GM23248 (cell line): ENCODE data around the gene VAMP2. TPM values are rescaled to one million over a fixed set of nuclear protein-coding genes. Genes with fewer than 3 reads are reported as not detected.

Source experiments
- DNase-seq: peaks from one replicate; pipeline ENCODE4 v3.0.0-alpha.2; 2015
- H2AFZ ChIP-seq: fragments of 200-600 bp; sonication (generic); 2 replicates; pipeline ENCODE4 v1.6.1; 2016; ENCODE audit warnings: antibody characterized with exemption
- H3F3A ChIP-seq: fragments of 200-600 bp; sonication (generic); 2 replicates; pipeline ENCODE4 v1.6.1; 2016; ENCODE audit warnings: mild to moderate bottlenecking, antibody characterized with exemption, mixed run types; ENCODE audit not compliant: insufficient read depth
- H3K27ac ChIP-seq: fragments of 200-600 bp; sonication (generic); 2 replicates; pipeline ENCODE4 v1.5.1; 2016; ENCODE audit warnings: mild to moderate bottlenecking
- H3K27me3 ChIP-seq: fragments of 200-600 bp; sonication (generic); replicated peaks from 2 replicates; pipeline ENCODE4 v1.6.1; 2016; ENCODE audit warnings: mild to moderate bottlenecking; ENCODE audit not compliant: insufficient read depth
- H3K36me3 ChIP-seq: fragments of 200-600 bp; sonication (generic); 2 replicates; pipeline ENCODE4 v1.6.1; 2016; ENCODE audit warnings: low read depth, mild to moderate bottlenecking
- H3K4me1 ChIP-seq: fragments of 200-600 bp; sonication (generic); 2 replicates; pipeline ENCODE4 v1.6.1; 2016; ENCODE audit warnings: mild to moderate bottlenecking; ENCODE audit not compliant: insufficient read depth
- H3K4me2 ChIP-seq: fragments of 200-600 bp; sonication (generic); one replicate; pipeline ENCODE4 v1.6.1; 2016; ENCODE audit warnings: mild to moderate bottlenecking; ENCODE audit not compliant: unreplicated experiment
- H3K4me3 ChIP-seq: fragments of 200-600 bp; sonication (generic); 2 replicates; pipeline ENCODE4 v1.5.1; 2016; ENCODE audit warnings: mild to moderate bottlenecking
- H3K79me2 ChIP-seq: fragments of 200-600 bp; sonication (generic); 2 replicates; pipeline ENCODE4 v1.6.1; 2016; ENCODE audit warnings: mild to moderate bottlenecking; ENCODE audit not compliant: insufficient read depth
- H3K9ac ChIP-seq: fragments of 200-600 bp; sonication (generic); 2 replicates; pipeline ENCODE4 v1.6.1; 2016; ENCODE audit warnings: mild to moderate bottlenecking
- H3K9me2 ChIP-seq: fragments of 200-600 bp; sonication (generic); 2 replicates; pipeline ENCODE4 v1.6.1; 2016; ENCODE audit warnings: mixed run types, mild to moderate bottlenecking, moderate library complexity; ENCODE audit not compliant: insufficient read depth
- H3K9me3 ChIP-seq: fragments of 200-600 bp; sonication (generic); one replicate; pipeline ENCODE4 v1.6.1; 2017; ENCODE audit warnings: low read depth
- H4K20me1 ChIP-seq: fragments of 200-600 bp; sonication (generic); 2 replicates; pipeline ENCODE4 v1.6.0; 2016; ENCODE audit not compliant: insufficient read depth
- EZH2 ChIP-seq: fragments of 200-600 bp; sonication (generic); IDR thresholded peaks from 2 replicates; pipeline ENCODE4 v1.6.1; 2018; ENCODE audit warnings: antibody characterized with exemption, mild to moderate bottlenecking; ENCODE audit not compliant: insufficient read depth, poor library complexity, severe bottlenecking
- EZH2phosphoT487 ChIP-seq: fragments of 200-600 bp; sonication (generic); IDR thresholded peaks from 2 replicates; pipeline ENCODE4 v1.6.1; 2018; ENCODE audit warnings: antibody characterized with exemption, moderate library complexity, mild to moderate bottlenecking, low read depth; ENCODE audit not compliant: insufficient read depth
- WGBS, 2 experiments: methylation state at CpG; one replicate each; pipeline ENCODE4 v1.1.6; 2015 to 2017; ENCODE audit warnings: low lambda C conversion rate in 2 of 2, low coverage in 1 of 2; ENCODE audit errors: missing lambda C conversion rate in 2 of 2; 5-methylcytosine and 5-hydroxymethylcytosine counted together
- in situ Hi-C: fragments of 300-500 bp; cut with MboI; formaldehyde crosslinking; loops from 2 replicates; pipeline ENCODE4 v1.15.0; 2020
- polyA plus RNA-seq: library from polyadenylated mRNA; unstranded; fragments of >200 nt; fragmentation: Nextera tagmentation; extraction: Ambion mirVana; gene quantifications from 2 replicates; pipeline ENCODE4 v1.2.1, GENCODE V29; 2016
- total RNA-seq: library from RNA; depleted of rRNA; stranded (reverse); fragments of >200 nt; shearing (Covaris generic); gene quantifications from 2 replicates; pipeline ENCODE4 v1.2.3, GENCODE V29; 2014

VAMP2 gene
- total and polyA plus RNA-seq, 2 experiments from 2014 or later = 6.5 to 27.1 TPM

GRCh38 chr17:8189711-8190477, 27.1 kb upstream of the VAMP2 start, which contains the start of gene BORCS6:
BORCS6 (minus strand) TSS chr17:8190180; CDS start chr17:8190140, 40 bp downstream.
- no peaks in the 10 kb centered on the region for H4K20me1 ChIP-seq
- H3K4me2 ChIP-seq = peak within 1 kb of the TSS; percentile 64
- peak within 1 kb of the TSS; percentile 84 for H3K4me3 ChIP-seq
- peak within 1 kb of the TSS; percentile 80 for H3K27ac ChIP-seq
- H3K9me3 ChIP-seq = no peaks in the 10 kb centered on the region
- no peaks in the 10 kb centered on the region for H3K27me3 ChIP-seq
- H3K9ac ChIP-seq = peak within 1 kb of the TSS; percentile 83
- H3F3A ChIP-seq = peaks cover 19% of the 10 kb centered on the region
- no peaks in the 10 kb centered on the region for H3K9me2 ChIP-seq
- in situ Hi-C loops = no loop called here
- peaks cover 11% of the 10 kb centered on the region; the same call in 1 of the 2 replicates for H3K79me2 ChIP-seq
- TF ChIP-seq EZH2phosphoT487 (no peak), EZH2 (no peak)
- H3K36me3 ChIP-seq = no peaks in the 10 kb centered on the region
- peak; percentile 99 for DNase-seq
- 1 to 2% methylated on average over 56 to 67 of the region's 70 CpGs for WGBS, 2 experiments
- peaks cover 10% of the 10 kb centered on the region for H3K4me1 ChIP-seq
- peak within 1 kb of the TSS; percentile 84 for H2AFZ ChIP-seq

GRCh38 chr17:8189041-8189710, 26.4 kb upstream of the VAMP2 start:
- Histone ChIP-seq H3F3A (peaks cover 19% of the 10 kb centered on the region), H2AFZ (peak overlapping the region; percentile 80), H4K20me1 (no peaks in the 10 kb centered on the region), H3K27ac (peak overlapping the region; percentile 80), H3K9ac (peak overlapping the region; percentile 83), H3K9me3 (no peaks in the 10 kb centered on the region), H3K9me2 (no peaks in the 10 kb centered on the region), H3K4me3 (peak overlapping the region; percentile 84), H3K36me3 (no peaks in the 10 kb centered on the region), H3K4me2 (peak overlapping the region; percentile 64), H3K79me2 (peaks cover 11% of the 10 kb centered on the region; the same call in 1 of the 2 replicates), H3K27me3 (no peaks in the 10 kb centered on the region), H3K4me1 (peaks cover 10% of the 10 kb centered on the region)
- WGBS, 2 experiments = 4 to 6% methylated on average over 59 to 62 of the region's 67 CpGs
- peak; percentile 69 for DNase-seq
- no peak for TF ChIP-seq EZH2phosphoT487
- TF ChIP-seq EZH2 = no peak
- in situ Hi-C loops = no loop called here

DNA sequence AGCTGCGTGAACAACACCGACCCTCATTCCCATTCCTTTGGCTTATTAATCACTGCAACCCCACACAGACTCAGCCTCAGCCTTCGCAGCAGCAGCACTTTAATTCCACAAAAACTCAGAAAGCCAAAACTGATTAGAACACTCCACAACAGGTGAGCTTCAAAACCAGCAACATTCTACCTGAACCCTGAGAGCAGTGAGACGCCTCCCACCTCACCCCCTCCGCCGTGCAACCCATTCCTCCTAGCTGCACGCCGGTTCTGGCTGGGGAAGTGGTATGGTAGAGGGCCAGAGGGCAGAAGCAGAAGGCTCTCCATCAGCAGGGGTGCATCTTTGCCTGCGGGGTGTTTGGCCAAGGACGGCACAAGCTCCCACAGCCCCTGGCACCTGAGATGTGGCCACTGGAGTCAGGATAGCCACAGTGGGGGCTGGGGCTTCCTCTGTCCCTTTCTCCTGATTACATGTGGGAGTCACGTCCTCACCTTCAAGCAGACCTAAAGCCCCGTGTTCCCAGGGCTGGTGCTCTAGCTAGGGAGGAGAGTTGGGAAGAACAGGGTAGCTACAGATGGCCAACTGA, 25.6 kb upstream of the VAMP2 start:
- 51 to 56% methylated on average over 12 of the region's 12 CpGs for WGBS, 2 experiments
- Histone ChIP-seq H3K79me2 (peaks cover 11% of the 10 kb centered on the region; the same call in 1 of the 2 replicates), H3K36me3 (no peaks in the 10 kb centered on the region), H2AFZ (no peak overlapping the region), H3K9ac (peak overlapping the region; percentile 83), H3K9me2 (no peaks in the 10 kb centered on the region), H3K4me1 (peaks cover 10% of the 10 kb centered on the region), H3K27me3 (no peaks in the 10 kb centered on the region), H3K27ac (peak overlapping the region; percentile 80), H3K4me2 (peak overlapping the region; percentile 64), H4K20me1 (no peaks in the 10 kb centered on the region), H3K4me3 (peak overlapping the region; percentile 84), H3K9me3 (no peaks in the 10 kb centered on the region), H3F3A (peaks cover 19% of the 10 kb centered on the region)
- no peak for TF ChIP-seq EZH2phosphoT487
- TF ChIP-seq EZH2 = no peak
- no peak for DNase-seq
- in situ Hi-C loops = no loop called here

DNA sequence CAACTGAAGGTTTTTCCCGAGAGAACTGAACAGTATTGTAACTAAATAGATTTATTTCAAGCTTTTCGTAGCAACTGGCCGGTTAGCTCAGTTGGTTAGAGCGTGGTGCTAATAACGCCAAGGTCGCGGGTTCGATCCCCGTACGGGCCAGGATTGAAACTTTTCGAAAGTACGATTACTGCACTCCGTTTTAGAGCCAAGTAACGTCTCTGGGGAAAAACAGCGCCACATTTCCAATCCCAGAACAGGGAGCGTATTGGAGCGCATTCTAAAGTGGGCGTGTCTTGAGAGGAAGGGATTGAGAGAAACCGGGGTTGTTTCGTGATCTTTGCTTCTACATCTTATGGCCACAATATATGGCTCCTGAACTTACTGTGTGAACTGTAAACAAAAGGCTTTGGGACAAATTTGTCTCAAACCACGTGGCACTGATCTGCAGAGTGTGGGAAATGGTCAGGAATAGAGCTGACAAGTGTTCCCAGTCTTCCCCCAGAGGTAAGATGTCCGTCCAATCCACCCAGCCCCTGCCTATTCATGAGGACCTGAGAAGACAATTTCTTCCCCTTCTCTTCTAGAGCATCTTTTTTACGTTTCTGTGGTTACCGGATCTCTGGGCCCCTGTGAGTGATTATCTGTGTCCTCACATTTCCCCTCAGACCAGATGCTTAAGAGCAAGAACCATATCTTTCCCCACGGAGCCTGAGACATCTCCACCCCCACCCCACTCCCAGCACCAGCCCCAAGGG, 24.9 kb upstream of the VAMP2 start:
- no peak overlapping the region for H2AFZ ChIP-seq
- peaks cover 11% of the 10 kb centered on the region; the same call in 1 of the 2 replicates for H3K79me2 ChIP-seq
- H3K27me3 ChIP-seq = no peaks in the 10 kb centered on the region
- H3K9me2 ChIP-seq = no peaks in the 10 kb centered on the region
- TF ChIP-seq EZH2 (no peak), EZH2phosphoT487 (no peak)
- H3K27ac ChIP-seq = peak overlapping the region; percentile 86
- H3K4me3 ChIP-seq = peak overlapping the region; percentile 98
- H3F3A ChIP-seq = peaks cover 19% of the 10 kb centered on the region
- peaks cover 10% of the 10 kb centered on the region for H3K4me1 ChIP-seq
- H3K36me3 ChIP-seq = no peaks in the 10 kb centered on the region
- in situ Hi-C loops = no loop called here
- H3K9ac ChIP-seq = peak overlapping the region; percentile 83
- no peaks in the 10 kb centered on the region for H3K9me3 ChIP-seq
- DNase-seq = peak; percentile 99
- 2% methylated on average over 25 of the region's 25 CpGs for WGBS, 2 experiments
- H4K20me1 ChIP-seq = no peaks in the 10 kb centered on the region
- peak overlapping the region; percentile 81 for H3K4me2 ChIP-seq
